Common myeloid progenitor, CD34-positive (primary cell): ENCODE data around the gene BTBD9.

ENCODE experiments used
- CTCF ChIA-PET: fragments of 350-600 bp; sonication (Branson Sonifier 250); formaldehyde crosslinking; loops from one replicate; lab custom pipeline; 2021; ENCODE audit warnings: antibody characterized with exemption; lab: Charles Lee
- POLR2A ChIA-PET: fragments of 350-600 bp; sonication (Branson Sonifier 250); formaldehyde crosslinking; loops from one replicate; lab custom pipeline; 2021; ENCODE audit warnings: antibody characterized with exemption; lab: Charles Lee
- DNase-seq, 3 donors: peaks; one replicate each; pipeline versions ENCODE4 v3.0.0 to v3.0.0-alpha.2; 2013
- H3K27ac ChIP-seq, 2 experiments: 1 replicate in 1 of 2; 2 replicates in 1 of 2; pipeline ENCODE4 v1.7.0; 2013; ENCODE audit warnings: inconsistent platforms in 2 of 2, low read length in 2 of 2, mild to moderate bottlenecking in 2 of 2, low read depth in 1 of 2, moderate library complexity in 1 of 2; ENCODE audit not compliant: severe bottlenecking in 2 of 2, insufficient read depth in 1 of 2, poor library complexity in 1 of 2
- H3K27me3 ChIP-seq, 5 experiments: replicated peaks in 2 of 5; 1 replicate in 3 of 5; 2 replicates in 2 of 5; pipeline versions ENCODE4 v1.6.1 to v1.7.0; 2013; ENCODE audit warnings: low read length in 4 of 5, mild to moderate bottlenecking in 2 of 5, moderate library complexity in 2 of 5, inconsistent platforms in 1 of 5; ENCODE audit not compliant: insufficient read depth in 5 of 5, control insufficient read depth in 4 of 5
- H3K36me3 ChIP-seq, 4 experiments: 1 replicate in 2 of 4; 2 replicates in 2 of 4; pipeline versions ENCODE4 v1.6.1 to v1.7.0; 2013; ENCODE audit warnings: low read length in 3 of 4, control low read depth in 1 of 4, mild to moderate bottlenecking in 1 of 4; ENCODE audit not compliant: control insufficient read depth in 4 of 4, insufficient read depth in 4 of 4
- H3K4me1 ChIP-seq, 4 experiments: 1 replicate in 3 of 4; 2 replicates in 1 of 4; pipeline versions ENCODE4 v1.6.1 to v1.7.1; 2013; ENCODE audit warnings: low read length in 3 of 4, mild to moderate bottlenecking in 3 of 4, control low read depth in 1 of 4, inconsistent platforms in 1 of 4, moderate library complexity in 1 of 4; ENCODE audit not compliant: control insufficient read depth in 4 of 4, insufficient read depth in 4 of 4; ENCODE audit errors: control extremely low read depth in 1 of 4
- H3K4me3 ChIP-seq, 7 experiments: 1 replicate in 4 of 7; 2 replicates in 3 of 7; pipeline versions ENCODE4 v1.5.1 to v1.7.0; 2013; ENCODE audit warnings: mild to moderate bottlenecking in 7 of 7, low read length in 6 of 7, moderate library complexity in 6 of 7, inconsistent platforms in 2 of 7, low read depth in 2 of 7, control low read depth in 1 of 7; ENCODE audit not compliant: insufficient read depth in 4 of 7, control insufficient read depth in 1 of 7; ENCODE audit errors: extremely low read depth in 1 of 7
- H3K9me3 ChIP-seq, 5 experiments: 1 replicate in 4 of 5; 2 replicates in 1 of 5; pipeline versions ENCODE4 v1.6.1 to v1.7.1; 2013; ENCODE audit warnings: low read length in 4 of 5, mild to moderate bottlenecking in 2 of 5, inconsistent platforms in 1 of 5, low read depth in 1 of 5, moderate library complexity in 1 of 5; ENCODE audit not compliant: control insufficient read depth in 4 of 5, insufficient read depth in 2 of 5; ENCODE audit errors: control extremely low read depth in 1 of 5
- WGBS: methylation state at CpG from one replicate; pipeline ENCODE4 v1.1.5; 2013; ENCODE audit not compliant: insufficient coverage; 5-methylcytosine and 5-hydroxymethylcytosine counted together

BTBD9 gene

DNA sequence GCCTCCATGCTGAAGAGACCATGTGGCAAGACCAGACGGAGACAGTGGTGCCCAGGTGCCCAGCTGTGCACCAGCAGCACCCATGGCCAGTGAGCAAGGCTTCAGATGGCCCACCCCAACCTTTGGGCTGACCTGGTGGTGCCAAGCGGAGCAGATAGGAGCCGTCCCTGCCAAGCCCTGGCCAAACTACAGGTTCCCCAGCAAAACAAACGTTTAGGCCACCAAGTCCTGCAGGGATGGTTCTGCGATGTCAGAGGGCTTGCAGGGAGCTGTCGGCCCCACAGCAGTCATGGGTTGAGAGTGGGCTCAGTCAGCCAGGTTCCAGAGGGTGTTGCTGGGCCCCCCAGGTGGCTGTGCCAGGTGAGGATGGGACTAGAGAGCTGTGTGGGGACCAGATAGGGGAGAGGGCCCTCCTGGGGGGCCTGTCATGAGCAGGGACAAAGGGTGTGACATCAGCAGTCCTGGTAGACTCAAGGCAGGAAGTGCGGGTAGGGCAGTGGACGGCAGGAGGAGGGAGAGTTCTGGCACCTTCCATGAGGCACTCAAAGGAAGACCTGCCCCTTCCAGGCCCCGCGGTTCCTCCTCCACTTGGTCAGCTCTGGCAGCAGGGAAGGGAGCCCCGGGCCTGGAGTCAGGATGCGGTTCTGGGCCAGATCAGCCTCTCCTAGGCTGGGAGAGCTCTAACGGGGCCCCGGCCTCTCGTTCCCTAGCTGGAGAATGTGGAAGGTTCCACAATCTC is 477.8 kb downstream of the BTBD9 start:
- peaks cover 0 to 4% (median 0%) of the 10 kb centered on the region in 4 experiments for H3K4me1 ChIP-seq

GRCh38 chr6:38161331-38161730 is 478.4 kb downstream of the BTBD9 start:
- H3K4me1 ChIP-seq: peaks cover 0 to 4% (median 0%) of the 10 kb centered on the region in 4 experiments
- POLR2A ChIA-PET: no interaction called here
- DNase-seq: no peak
- WGBS: 97% methylated on average over 7 of the region's 15 CpGs
- no peak overlapping the region for H3K4me3 ChIP-seq
- H3K27ac ChIP-seq: no peak overlapping the region
- CTCF ChIA-PET: no interaction called here
- H3K36me3 ChIP-seq: peaks cover 0 to 5% (median 0%) of the 10 kb centered on the region in 4 experiments
- peaks cover 0 to 2% (median 0%) of the 10 kb centered on the region in 5 experiments for H3K9me3 ChIP-seq
- no peaks in the 10 kb centered on the region for H3K27me3 ChIP-seq

More for the DNA sequence above, 477.8 kb downstream of the BTBD9 start:
- no peak overlapping the region for H3K27ac ChIP-seq
- H3K36me3 ChIP-seq: peaks cover 0 to 5% (median 0%) of the 10 kb centered on the region in 4 experiments
- H3K27me3 ChIP-seq: no peaks in the 10 kb centered on the region
- ChIA-PET POLR2A (no interaction called here), CTCF (no interaction called here)
- 98% methylated on average over 6 of the region's 15 CpGs for WGBS
- H3K4me3 ChIP-seq: no peak overlapping the region
- H3K9me3 ChIP-seq: peaks cover 0 to 2% (median 0%) of the 10 kb centered on the region in 5 experiments
- no peak for DNase-seq

GRCh38 chr6:38160831-38161230 is 478.9 kb downstream of the BTBD9 start:
- 97% methylated on average over 24 of the region's 25 CpGs for WGBS
- DNase-seq: no peak
- H3K4me3 ChIP-seq: no peak overlapping the region
- peaks cover 0 to 2% (median 0%) of the 10 kb centered on the region in 5 experiments for H3K9me3 ChIP-seq
- no peak overlapping the region for H3K27ac ChIP-seq
- H3K4me1 ChIP-seq: peaks cover 0 to 4% (median under 1%) of the 10 kb centered on the region in 4 experiments
- POLR2A ChIA-PET: no interaction called here
- CTCF ChIA-PET: no interaction called here
- H3K27me3 ChIP-seq: no peaks in the 10 kb centered on the region
- peaks cover 0 to 5% (median 0%) of the 10 kb centered on the region in 4 experiments for H3K36me3 ChIP-seq

- Histone ChIP-seq H3K4me3 (no peak overlapping the region), H3K27ac (no peak overlapping the region), H3K9me3 (peaks cover 0 to 2% (median 0%) of the 10 kb centered on the region in 5 experiments), H3K36me3 (peaks cover 0 to 5% (median 0%) of the 10 kb centered on the region in 4 experiments), H3K4me1 (peaks cover 0 to 13% (median 10%) of the 10 kb centered on the region in 4 experiments), H3K27me3 (no peaks in the 10 kb centered on the region)
- DNase-seq: peak in 2 of 3 donors; percentile 50 to 55
- CTCF ChIA-PET: no interaction called here
- POLR2A ChIA-PET: no interaction called here
- 92% methylated on average over 8 of the region's 8 CpGs for WGBS
These were observed 480.1 kb downstream of the BTBD9 start for GRCh38 chr6:38159596-38159995.

GRCh38 chr6:38158762-38159350 is 480.9 kb downstream of the BTBD9 start:
- Histone ChIP-seq H3K27me3 (no peaks in the 10 kb centered on the region), H3K9me3 (peaks cover 0 to 2% (median 0%) of the 10 kb centered on the region in 5 experiments), H3K4me3 (no peak overlapping the region), H3K27ac (no peak overlapping the region), H3K4me1 (peaks cover 0 to 16% (median 11%) of the 10 kb centered on the region in 4 experiments), H3K36me3 (peaks cover 0 to 5% (median 0%) of the 10 kb centered on the region in 4 experiments)
- ChIA-PET POLR2A (no interaction called here), CTCF (no interaction called here)
- WGBS: 86% methylated on average over 10 of the region's 14 CpGs
- no peak for DNase-seq

DNA sequence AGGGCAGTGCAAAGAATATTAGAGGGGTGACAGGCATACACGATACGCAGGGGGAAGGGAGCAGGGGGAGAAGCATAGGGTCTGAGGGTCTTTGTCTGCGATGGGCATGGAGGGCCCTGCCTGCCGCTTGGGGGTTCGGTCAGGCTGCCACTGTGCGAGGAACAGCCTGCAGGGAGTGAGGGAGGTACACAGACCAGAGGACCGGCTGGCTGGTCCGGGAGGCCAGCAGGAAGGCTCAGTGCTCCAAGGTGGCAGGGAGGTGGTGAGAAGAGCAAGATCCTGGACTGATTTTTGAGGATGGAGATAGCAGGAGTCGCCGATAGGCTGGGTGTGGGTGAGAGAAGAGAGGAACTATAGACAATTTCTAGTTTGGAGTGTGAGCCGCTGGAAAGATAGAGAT is 481.8 kb downstream of the BTBD9 start:
- 96% methylated on average over 11 of the region's 11 CpGs for WGBS
- Histone ChIP-seq H3K4me3 (no peak overlapping the region), H3K36me3 (peaks cover 0 to 8% (median 4%) of the 10 kb centered on the region in 4 experiments), H3K27ac (no peak overlapping the region), H3K4me1 (peaks cover 0 to 16% (median 12%) of the 10 kb centered on the region in 4 experiments), H3K9me3 (peaks cover 0 to 2% (median 0%) of the 10 kb centered on the region in 5 experiments), H3K27me3 (no peaks in the 10 kb centered on the region)
- no peak for DNase-seq
- ChIA-PET CTCF (interaction anchor here (0.6 kb wide), 1 partner anchor 115 kb away, joined by 3 read pairs; no protein-coding TSS in a partner anchor), POLR2A (no interaction called here)
